Measurements from ENCODE around the gene FOXN3.
"Not testable (repeated sequence)": the region's sequence is repeated elsewhere in the genome, so short reads cannot be mapped to it uniquely, and the experiment has no call there.

Gene FOXN3

GRCh38 chr14:89158104-89158503, 258.9 kb downstream of the FOXN3 start:
- not testable (repeated sequence) for DNase-seq

- no peak for DNase-seq
These were observed 261.5 kb downstream of the FOXN3 start for GRCh38 chr14:89155491-89155890.

GRCh38 chr14:89151693-89152092, 265.3 kb downstream of the FOXN3 start:
- DNase-seq: not testable (repeated sequence)

- no peak for DNase-seq
These were observed 270.8 kb downstream of the FOXN3 start for GRCh38 chr14:89146274-89146673.

GRCh38 chr14:89144642-89145041, 272.4 kb downstream of the FOXN3 start:
- DNase-seq: no peak

GRCh38 chr14:89144066-89144465, 273.0 kb downstream of the FOXN3 start:
- no peak for DNase-seq

GRCh38 chr14:89143595-89143994, 273.4 kb downstream of the FOXN3 start:
- no peak for DNase-seq

- DNase-seq: no peak
These were observed 274.7 kb downstream of the FOXN3 start for GRCh38 chr14:89142366-89142765.

- no peak for DNase-seq
These were observed 275.2 kb downstream of the FOXN3 start for GRCh38 chr14:89141862-89142261.

- DNase-seq: no peak
These were observed 276.7 kb downstream of the FOXN3 start for GRCh38 chr14:89140326-89140725.

- DNase-seq: peak; percentile 96
These were observed 277.4 kb downstream of the FOXN3 start for GRCh38 chr14:89139404-89140247.

GRCh38 chr14:89138846-89139245, 278.2 kb downstream of the FOXN3 start:
- DNase-seq: no peak

- DNase-seq: no peak
These were observed 279.4 kb downstream of the FOXN3 start for GRCh38 chr14:89137526-89138163.

GRCh38 chr14:89136587-89136986, 280.4 kb downstream of the FOXN3 start:
- DNase-seq: no peak

- DNase-seq: no peak
These were observed 282.4 kb downstream of the FOXN3 start for GRCh38 chr14:89134640-89135039.

- DNase-seq: no peak
These were observed 285.9 kb downstream of the FOXN3 start for GRCh38 chr14:89131004-89131750.

- DNase-seq: no peak
These were observed 287.5 kb downstream of the FOXN3 start for GRCh38 chr14:89129570-89129969.

- no peak for DNase-seq
These were observed 288.6 kb downstream of the FOXN3 start for GRCh38 chr14:89128311-89129026.

GRCh38 chr14:89126461-89126860, 290.6 kb downstream of the FOXN3 start:
- DNase-seq: no peak

- DNase-seq: no peak
These were observed 291.8 kb downstream of the FOXN3 start for GRCh38 chr14:89125216-89125615.

GRCh38 chr14:89123851-89124250, 293.2 kb downstream of the FOXN3 start:
- no peak for DNase-seq

- DNase-seq: no peak
These were observed 293.8 kb downstream of the FOXN3 start for GRCh38 chr14:89123215-89123614.
